ENCODE results near the gene PCDHGB2. TPM values are rescaled to one million over a fixed set of nuclear protein-coding genes. Genes with fewer than 3 reads are reported as not detected.
"Not testable (repeated sequence)": the region's sequence is repeated elsewhere in the genome, so short reads cannot be mapped to it uniquely, and the experiment has no call there.

PCDHGB2 gene
- total RNA-seq, 1 donor from 2014 or later: 8.9 TPM

DNA sequence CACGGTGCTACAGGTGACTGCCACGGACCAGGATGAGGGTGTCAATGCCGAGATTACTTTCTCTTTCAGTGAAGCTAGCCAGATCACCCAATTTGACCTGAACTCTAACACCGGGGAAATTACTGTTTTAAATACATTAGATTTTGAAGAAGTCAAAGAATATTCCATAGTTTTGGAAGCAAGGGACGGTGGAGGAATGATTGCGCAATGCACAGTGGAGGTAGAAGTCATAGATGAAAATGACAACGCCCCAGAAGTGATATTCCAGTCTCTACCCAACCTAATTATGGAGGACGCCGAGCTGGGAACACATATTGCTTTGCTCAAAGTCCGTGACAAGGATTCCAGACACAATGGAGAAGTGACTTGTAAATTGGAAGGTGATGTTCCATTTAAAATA, 28.9 kb downstream of the PCDHGB2 start:
- peaks cover 75% of the 10 kb centered on the region for H3K36me3 Mint-ChIP-seq (ENCODE audit: unreplicated experiment)
- H3K4me1 Mint-ChIP-seq (ENCODE audit: low read depth, unreplicated experiment): peaks cover 3% of the 10 kb centered on the region
- TF ChIP-seq CTCF (IDR thresholded peaks at IDR 0.05; ENCODE audit: partially characterized antibody, unreplicated experiment): no peak
- no peak overlapping the region for H3K27ac Mint-ChIP-seq (ENCODE audit: unreplicated experiment)
- peaks cover 43% of the 10 kb centered on the region for H3K9me3 Mint-ChIP-seq (ENCODE audit: unreplicated experiment)
- no peak for DNase-seq
- peak overlapping the region; percentile 63 for H3K4me3 Mint-ChIP-seq (ENCODE audit: unreplicated experiment)
- peaks cover 8% of the 10 kb centered on the region for H3K27me3 Mint-ChIP-seq (ENCODE audit: unreplicated experiment)

GRCh38 chr5:141389153-141390042, 29.6 kb downstream of the PCDHGB2 start:
- no peak for TF ChIP-seq CTCF (IDR thresholded peaks at IDR 0.05; ENCODE audit: partially characterized antibody, unreplicated experiment)
- H3K36me3 Mint-ChIP-seq (ENCODE audit: unreplicated experiment): peaks cover 74% of the 10 kb centered on the region
- H3K9me3 Mint-ChIP-seq (ENCODE audit: unreplicated experiment): peaks cover 48% of the 10 kb centered on the region
- peak overlapping the region; percentile 74 for H3K4me3 Mint-ChIP-seq (ENCODE audit: unreplicated experiment)
- peaks cover 3% of the 10 kb centered on the region for H3K4me1 Mint-ChIP-seq (ENCODE audit: low read depth, unreplicated experiment)
- H3K27me3 Mint-ChIP-seq (ENCODE audit: unreplicated experiment): peaks cover 8% of the 10 kb centered on the region
- peak overlapping the region; percentile 56 for H3K27ac Mint-ChIP-seq (ENCODE audit: unreplicated experiment)
- DNase-seq: no peak

DNA sequence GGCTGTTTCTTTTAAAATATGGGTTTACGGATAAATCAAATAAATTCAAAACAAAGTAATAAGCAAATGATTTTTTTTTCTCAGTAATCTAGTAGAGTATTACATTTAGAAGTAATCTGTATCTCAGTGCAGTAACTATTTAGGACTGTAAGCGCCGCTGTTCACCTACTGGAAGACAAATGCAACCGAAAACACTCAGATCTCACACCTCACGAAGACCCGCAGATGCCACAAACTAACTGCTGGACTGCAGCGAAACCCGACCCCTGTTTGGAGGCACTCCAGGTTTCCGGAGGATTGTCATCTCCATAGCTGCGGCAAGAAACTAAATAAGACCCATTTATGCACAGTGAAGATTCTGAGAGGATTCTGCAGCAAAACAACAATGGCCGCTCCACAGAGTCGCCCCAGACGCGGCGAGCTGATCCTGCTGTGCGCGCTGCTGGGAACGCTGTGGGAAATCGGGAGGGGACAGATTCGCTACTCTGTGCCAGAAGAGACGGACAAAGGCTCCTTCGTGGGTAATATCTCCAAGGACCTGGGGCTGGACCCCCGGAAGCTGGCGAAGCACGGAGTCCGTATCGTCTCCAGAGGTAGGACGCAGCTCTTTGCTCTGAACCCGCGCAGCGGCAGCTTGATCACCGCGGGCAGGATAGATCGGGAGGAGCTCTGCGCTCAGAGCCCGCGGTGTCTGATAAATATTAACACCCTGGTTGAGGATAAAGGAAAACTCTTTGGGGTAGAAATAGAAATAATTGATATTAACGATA, 32.8 kb downstream of the PCDHGB2 start, which contains the start of gene PCDHGA8:
Gene PCDHGA8, plus strand, starts transcription at position 205 of the 770 bp plus-strand sequence. Its CDS starts 181 bp downstream, at position 386.
- H3K9me3 Mint-ChIP-seq (ENCODE audit: unreplicated experiment): peaks cover 48% of the 10 kb centered on the region
- H3K27ac Mint-ChIP-seq (ENCODE audit: unreplicated experiment): peak within 1 kb of the TSS; percentile 48
- peaks cover 69% of the 10 kb centered on the region for H3K36me3 Mint-ChIP-seq (ENCODE audit: unreplicated experiment)
- H3K4me1 Mint-ChIP-seq (ENCODE audit: low read depth, unreplicated experiment): peaks cover 3% of the 10 kb centered on the region
- peaks cover 12% of the 10 kb centered on the region for H3K27me3 Mint-ChIP-seq (ENCODE audit: unreplicated experiment)
- no peak for DNase-seq
- no peak within 1 kb of the TSS for H3K4me3 Mint-ChIP-seq (ENCODE audit: unreplicated experiment)
- no peak for TF ChIP-seq CTCF (IDR thresholded peaks at IDR 0.05; ENCODE audit: partially characterized antibody, unreplicated experiment)

GRCh38 chr5:141393267-141393666, 33.5 kb downstream of the PCDHGB2 start:
- DNase-seq: no peak
- no peak for TF ChIP-seq CTCF (IDR thresholded peaks at IDR 0.05; ENCODE audit: partially characterized antibody, unreplicated experiment)
- peaks cover 12% of the 10 kb centered on the region for H3K27me3 Mint-ChIP-seq (ENCODE audit: unreplicated experiment)
- peak overlapping the region; percentile 48 for H3K27ac Mint-ChIP-seq (ENCODE audit: unreplicated experiment)
- H3K36me3 Mint-ChIP-seq (ENCODE audit: unreplicated experiment): peaks cover 67% of the 10 kb centered on the region
- H3K4me1 Mint-ChIP-seq (ENCODE audit: low read depth, unreplicated experiment): peaks cover 3% of the 10 kb centered on the region
- no peak overlapping the region for H3K4me3 Mint-ChIP-seq (ENCODE audit: unreplicated experiment)
- peaks cover 46% of the 10 kb centered on the region for H3K9me3 Mint-ChIP-seq (ENCODE audit: unreplicated experiment)

GRCh38 chr5:141394401-141395187, 34.8 kb downstream of the PCDHGB2 start:
- H3K27me3 Mint-ChIP-seq (ENCODE audit: unreplicated experiment); H3K4me3 Mint-ChIP-seq (ENCODE audit: unreplicated experiment); DNase-seq; H3K27ac Mint-ChIP-seq (ENCODE audit: unreplicated experiment); H3K4me1 Mint-ChIP-seq (ENCODE audit: low read depth, unreplicated experiment): not testable (repeated sequence)
- H3K36me3 Mint-ChIP-seq (ENCODE audit: unreplicated experiment): peaks cover 65% of the 10 kb centered on the region
- H3K9me3 Mint-ChIP-seq (ENCODE audit: unreplicated experiment): peaks cover 41% of the 10 kb centered on the region

DNA sequence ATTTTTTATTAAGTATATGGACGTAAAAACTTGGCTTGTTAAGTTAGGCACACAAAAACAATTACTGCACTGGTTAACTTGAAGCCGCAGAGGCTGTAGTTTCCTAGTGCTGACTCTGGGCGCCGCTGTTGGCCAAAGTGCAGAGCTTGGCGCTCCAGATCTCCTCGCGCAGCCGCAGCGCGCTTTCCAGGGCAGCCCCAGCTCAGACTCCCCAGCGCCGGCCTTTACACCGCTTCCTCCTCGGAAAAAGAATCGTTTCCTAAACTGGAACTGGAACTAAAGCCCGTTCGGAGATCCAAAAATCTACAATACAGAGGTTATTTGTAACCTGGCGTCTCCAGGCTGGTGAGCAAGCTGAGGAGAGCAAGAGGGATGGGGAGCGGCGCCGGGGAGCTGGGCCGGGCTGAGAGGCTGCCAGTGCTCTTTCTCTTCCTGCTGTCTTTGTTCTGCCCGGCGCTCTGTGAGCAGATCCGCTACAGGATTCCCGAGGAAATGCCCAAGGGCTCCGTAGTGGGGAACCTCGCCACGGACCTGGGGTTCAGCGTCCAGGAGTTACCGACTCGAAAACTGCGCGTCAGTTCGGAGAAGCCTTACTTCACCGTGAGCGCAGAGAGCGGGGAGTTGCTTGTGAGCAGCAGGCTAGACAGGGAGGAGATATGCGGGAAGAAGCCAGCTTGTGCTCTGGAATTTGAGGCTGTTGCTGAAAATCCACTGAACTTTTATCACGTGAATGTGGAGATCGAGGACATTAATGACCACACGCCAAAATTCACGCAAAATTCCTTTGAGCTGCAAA, 38.2 kb downstream of the PCDHGB2 start, which contains the start of gene PCDHGB5:
Gene PCDHGB5, plus strand, starts transcription at position 192 of the 796 bp plus-strand sequence. Its CDS starts 181 bp downstream, at position 373.
- Mint-ChIP-seq H3K9me3 (ENCODE audit: unreplicated experiment) (peaks cover 29% of the 10 kb centered on the region), H3K36me3 (ENCODE audit: unreplicated experiment) (peaks cover 53% of the 10 kb centered on the region)
- not testable (repeated sequence) for H3K27ac Mint-ChIP-seq (ENCODE audit: unreplicated experiment); DNase-seq; H3K4me3 Mint-ChIP-seq (ENCODE audit: unreplicated experiment); H3K4me1 Mint-ChIP-seq (ENCODE audit: low read depth, unreplicated experiment); H3K27me3 Mint-ChIP-seq (ENCODE audit: unreplicated experiment)

Data from glutamatergic neuron (in vitro differentiated cells).